ENCODE data around the gene RAB31.

The RAB31 gene

DNA sequence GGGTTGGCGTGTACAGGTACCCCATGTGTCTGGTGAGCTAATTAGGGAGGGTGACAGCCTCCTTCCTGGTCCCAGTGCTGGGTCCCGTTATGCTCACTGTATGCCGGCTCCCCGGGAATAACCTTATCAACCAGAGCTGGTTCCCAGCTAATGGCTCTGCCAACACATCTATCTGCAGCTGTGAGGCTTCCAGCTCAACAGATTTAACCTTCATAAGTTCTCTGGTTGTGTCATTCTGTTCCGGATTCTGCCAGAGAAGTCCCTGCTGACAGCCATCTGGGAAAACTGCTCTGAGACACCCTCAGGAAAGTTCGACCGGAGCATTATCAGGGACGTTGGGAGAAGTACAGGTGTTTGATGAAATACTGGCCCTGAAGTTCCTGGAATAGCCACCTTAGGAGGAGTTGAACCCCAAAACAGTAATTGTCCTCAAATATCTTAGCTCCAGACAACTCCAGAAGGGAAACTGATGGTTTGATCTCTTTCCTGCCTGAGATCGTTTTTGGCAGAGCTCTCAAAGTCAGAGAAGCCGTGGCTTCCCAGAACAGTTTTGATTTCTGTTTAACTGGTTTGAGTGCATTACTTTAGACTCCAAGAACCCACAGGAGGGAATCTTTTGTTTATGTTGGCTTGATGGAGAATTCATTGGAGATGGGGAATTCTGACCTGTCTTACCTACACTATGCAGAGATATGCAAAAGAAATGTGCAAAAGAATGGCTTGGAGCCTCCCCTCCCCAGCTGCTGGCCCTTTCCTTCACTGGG lies 138.2 kb downstream of the RAB31 start:
- CTCF ChIA-PET: interaction anchor here (0.8 to 1.6 kb wide), 5 partner anchors 10 to 37 kb away, joined by 3 read pairs; no protein-coding TSS in a partner anchor
- no peak for DNase-seq (ENCODE audit: extremely low spot score)
- POLR2A ChIA-PET: no interaction called here
- TF ChIP-seq, protein P1, sequence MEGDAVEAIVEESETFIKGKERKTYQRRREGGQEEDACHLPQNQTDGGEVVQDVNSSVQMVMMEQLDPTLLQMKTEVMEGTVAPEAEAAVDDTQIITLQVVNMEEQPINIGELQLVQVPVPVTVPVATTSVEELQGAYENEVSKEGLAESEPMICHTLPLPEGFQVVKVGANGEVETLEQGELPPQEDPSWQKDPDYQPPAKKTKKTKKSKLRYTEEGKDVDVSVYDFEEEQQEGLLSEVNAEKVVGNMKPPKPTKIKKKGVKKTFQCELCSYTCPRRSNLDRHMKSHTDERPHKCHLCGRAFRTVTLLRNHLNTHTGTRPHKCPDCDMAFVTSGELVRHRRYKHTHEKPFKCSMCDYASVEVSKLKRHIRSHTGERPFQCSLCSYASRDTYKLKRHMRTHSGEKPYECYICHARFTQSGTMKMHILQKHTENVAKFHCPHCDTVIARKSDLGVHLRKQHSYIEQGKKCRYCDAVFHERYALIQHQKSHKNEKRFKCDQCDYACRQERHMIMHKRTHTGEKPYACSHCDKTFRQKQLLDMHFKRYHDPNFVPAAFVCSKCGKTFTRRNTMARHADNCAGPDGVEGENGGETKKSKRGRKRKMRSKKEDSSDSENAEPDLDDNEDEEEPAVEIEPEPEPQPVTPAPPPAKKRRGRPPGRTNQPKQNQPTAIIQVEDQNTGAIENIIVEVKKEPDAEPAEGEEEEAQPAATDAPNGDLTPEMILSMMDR (IDR thresholded peaks at IDR 0.05; ENCODE audit: control extremely low read depth, extremely low read depth, low read depth, missing control alignments): no peak

DNA sequence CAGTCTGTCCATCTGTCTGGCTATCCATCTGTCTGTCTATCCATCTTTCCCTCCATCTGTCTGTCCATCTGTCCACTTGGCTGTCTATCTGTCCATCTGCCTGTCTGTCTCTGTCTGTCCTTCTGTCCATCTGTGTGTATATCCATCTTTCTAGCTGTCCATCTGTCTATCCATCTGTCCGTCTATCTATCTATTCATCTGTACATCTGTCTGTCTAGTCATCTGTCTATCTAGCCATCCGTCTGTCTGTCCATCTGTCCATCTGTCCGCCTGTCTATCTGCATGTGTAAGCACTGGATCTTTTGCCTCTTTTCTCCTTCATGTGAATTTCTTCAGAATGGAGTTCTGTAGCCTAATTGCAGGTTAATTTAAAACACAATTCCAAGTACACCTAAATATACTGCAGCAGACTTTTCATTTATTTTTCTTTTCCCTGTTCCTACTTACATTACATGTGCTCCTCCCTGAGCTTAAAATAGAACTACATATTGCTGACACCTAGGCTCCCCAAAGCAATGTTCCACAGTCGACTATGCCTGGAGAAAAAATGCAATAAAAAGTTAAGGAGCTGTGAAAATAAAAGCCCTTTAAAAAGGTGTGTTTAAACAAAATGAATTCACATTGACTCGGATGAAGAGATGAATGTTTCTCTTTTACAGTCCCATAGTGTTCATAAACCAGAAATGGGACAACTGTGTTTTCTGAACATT lies 140.2 kb downstream of the RAB31 start:
- POLR2A ChIA-PET: no interaction called here
- CTCF ChIA-PET: interaction anchor here (0.9 kb wide), 1 partner anchor 13 kb away, joined by 4 read pairs; no protein-coding TSS in a partner anchor
- DNase-seq (ENCODE audit: extremely low spot score): no peak
- TF ChIP-seq, protein P1 (IDR thresholded peaks at IDR 0.05; ENCODE audit: control extremely low read depth, extremely low read depth, low read depth, missing control alignments): no peak

DNA sequence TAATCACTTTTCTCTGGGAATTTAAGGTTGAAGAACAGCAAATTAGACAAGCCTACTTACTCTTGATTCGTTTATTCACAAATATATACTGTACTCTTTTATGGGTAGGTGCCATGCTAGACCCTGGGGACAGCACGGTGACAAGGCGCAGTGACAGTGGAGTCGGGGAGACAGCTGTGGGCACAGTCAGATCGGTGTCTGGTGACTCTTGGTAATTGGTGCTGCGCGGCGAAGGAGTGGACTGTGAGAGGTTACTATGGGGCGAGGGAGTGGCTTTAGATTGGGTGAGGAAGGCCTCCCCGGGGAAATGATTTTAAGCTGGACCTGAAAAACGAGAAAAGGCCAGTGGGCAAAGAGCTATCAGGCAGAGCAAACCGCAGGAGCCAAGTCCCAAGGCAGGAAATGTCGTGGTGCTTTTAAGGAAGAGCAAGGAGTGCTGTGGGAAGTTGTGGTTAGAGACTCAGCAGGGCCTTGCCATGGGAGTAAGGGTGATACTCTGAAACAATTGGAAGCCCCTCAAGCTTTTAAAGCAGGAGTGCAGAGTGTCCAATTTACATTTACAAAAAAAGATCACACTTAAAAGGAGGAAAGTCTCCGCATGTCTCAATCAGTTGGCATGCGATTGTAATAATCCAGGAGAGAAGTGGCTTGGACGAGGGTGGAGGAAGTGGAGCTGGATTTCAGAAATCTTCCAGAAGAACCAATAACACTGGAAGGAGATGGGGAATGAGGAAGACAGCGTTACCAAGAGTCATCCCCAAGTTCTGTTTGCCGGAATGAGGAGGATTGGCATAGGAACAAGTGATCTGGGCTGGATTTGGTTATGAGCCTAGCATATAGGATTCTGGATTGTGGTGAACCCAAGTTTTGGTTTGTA lies 141.5 kb downstream of the RAB31 start:
- CTCF ChIA-PET: interaction anchor here (1.0 kb wide), 1 partner anchor 11 kb away, joined by 3 read pairs; no protein-coding TSS in a partner anchor
- TF ChIP-seq, protein P1 (IDR thresholded peaks at IDR 0.05; ENCODE audit: control extremely low read depth, extremely low read depth, low read depth, missing control alignments): no peak
- DNase-seq (ENCODE audit: extremely low spot score): no peak
- POLR2A ChIA-PET: no interaction called here

DNA sequence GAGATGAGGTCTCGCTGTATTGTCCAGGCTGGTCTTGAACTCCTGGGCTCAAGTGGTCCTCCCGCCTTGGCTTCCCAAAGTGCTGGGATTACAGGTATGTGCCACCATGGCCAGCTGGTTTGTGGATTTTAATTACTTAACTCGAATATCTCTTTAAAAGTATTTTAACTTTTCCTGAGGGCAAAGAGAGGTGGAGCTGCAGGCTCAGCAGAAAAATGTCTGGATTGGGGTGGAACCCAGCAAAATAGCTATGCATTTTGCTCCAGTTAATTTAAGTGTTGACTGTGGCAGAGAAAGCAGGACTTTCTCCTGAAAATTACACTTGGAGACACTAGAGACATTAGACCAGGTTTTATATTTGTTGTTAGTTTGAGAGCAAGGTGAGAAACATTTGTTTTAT lies 142.2 kb downstream of the RAB31 start:
- ChIA-PET CTCF (no interaction called here), POLR2A (no interaction called here)
- DNase-seq (ENCODE audit: extremely low spot score): no peak
- TF ChIP-seq, protein P1 (IDR thresholded peaks at IDR 0.05; ENCODE audit: control extremely low read depth, extremely low read depth, low read depth, missing control alignments): no peak

DNA sequence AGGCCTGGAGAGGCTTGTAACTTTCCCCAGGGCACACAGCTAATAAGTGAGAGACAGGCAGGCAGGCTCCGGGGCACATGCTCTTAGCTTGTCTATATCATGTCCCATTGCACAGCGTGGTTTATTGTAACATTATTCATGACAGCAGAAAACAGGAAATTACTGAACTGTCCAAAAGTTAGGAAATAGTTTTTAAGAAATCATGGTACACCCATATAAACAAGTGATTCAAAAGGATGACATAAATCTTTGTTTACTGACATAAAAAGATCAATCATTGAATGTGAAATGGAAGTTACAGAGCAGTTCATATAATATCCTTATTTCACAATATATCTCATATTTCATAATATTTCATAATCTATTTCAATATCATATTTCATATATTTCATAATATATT lies 143.4 kb downstream of the RAB31 start:
- ChIA-PET POLR2A (no interaction called here), CTCF (interaction anchor here (1.2 kb wide), 1 partner anchor 10 kb away, joined by 3 read pairs; no protein-coding TSS in a partner anchor)
- DNase-seq (ENCODE audit: extremely low spot score): no peak
- TF ChIP-seq, protein P1 (IDR thresholded peaks at IDR 0.05; ENCODE audit: control extremely low read depth, extremely low read depth, low read depth, missing control alignments): no peak
